Epithelial cell of esophagus (primary cell): Measurements from ENCODE around the gene CLN5.

ENCODE experiments used
- DNase-seq: peaks from one replicate; pipeline ENCODE4 v3.0.0; 2010; ENCODE audit warnings: low read depth
- H3K4me3 ChIP-seq: 2 replicates; pipeline ENCODE4 v1.5.1; 2011; ENCODE audit warnings: mild to moderate bottlenecking, low read length, control low read depth
- CTCF ChIP-seq: IDR thresholded peaks from 2 replicates; pipeline ENCODE4 v1.5.1; 2011; ENCODE audit warnings: low read depth, mild to moderate bottlenecking, low read length, control low read depth, inconsistent platforms; ENCODE audit not compliant: insufficient read depth; ENCODE audit errors: missing control alignments

The CLN5 gene

DNA sequence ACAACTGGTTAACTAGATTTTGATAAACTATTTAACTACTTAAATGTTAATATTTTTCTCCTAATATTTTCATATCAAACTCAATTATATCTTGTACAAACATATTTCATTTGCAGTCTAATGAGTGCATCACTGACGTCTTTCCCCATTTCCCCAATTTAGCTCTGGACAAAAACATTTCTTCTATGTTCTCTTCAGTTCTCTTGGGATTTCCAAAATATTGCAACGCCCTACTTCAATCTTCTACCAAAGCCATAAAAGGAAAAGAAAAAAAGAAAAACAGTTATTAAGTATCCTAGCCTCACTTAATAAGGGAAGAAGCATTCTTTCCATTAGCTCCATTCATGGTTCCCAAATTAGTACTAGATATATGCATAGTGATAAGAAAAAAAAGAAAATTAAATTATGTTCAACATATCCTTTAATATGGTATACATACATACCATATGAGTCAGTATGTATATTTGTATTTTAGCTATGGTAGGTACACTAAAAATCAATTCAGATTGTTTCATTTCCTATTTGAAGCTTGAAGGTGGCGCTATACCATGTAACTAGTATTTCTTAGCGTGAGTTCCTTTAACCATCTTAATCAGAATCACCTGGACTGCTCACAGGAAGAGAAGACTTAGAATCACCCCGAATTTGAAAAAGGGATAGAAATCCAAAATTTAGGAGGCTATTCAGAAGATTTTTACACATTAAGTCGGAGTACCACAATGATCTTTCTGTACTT, 25.2 kb downstream of the CLN5 start:
- no peak for DNase-seq
- no peak overlapping the region for H3K4me3 ChIP-seq
- no peak for TF ChIP-seq CTCF

GRCh38 chr13:77019756-77020155, 27.9 kb downstream of the CLN5 start:
- DNase-seq, result no peak
- no peak for TF ChIP-seq CTCF
- no peak overlapping the region for H3K4me3 ChIP-seq

GRCh38 chr13:77022341-77022740, 30.5 kb downstream of the CLN5 start:
- no peak for TF ChIP-seq CTCF
- peak; percentile 24 for DNase-seq
- H3K4me3 ChIP-seq, result no peak overlapping the region

DNA sequence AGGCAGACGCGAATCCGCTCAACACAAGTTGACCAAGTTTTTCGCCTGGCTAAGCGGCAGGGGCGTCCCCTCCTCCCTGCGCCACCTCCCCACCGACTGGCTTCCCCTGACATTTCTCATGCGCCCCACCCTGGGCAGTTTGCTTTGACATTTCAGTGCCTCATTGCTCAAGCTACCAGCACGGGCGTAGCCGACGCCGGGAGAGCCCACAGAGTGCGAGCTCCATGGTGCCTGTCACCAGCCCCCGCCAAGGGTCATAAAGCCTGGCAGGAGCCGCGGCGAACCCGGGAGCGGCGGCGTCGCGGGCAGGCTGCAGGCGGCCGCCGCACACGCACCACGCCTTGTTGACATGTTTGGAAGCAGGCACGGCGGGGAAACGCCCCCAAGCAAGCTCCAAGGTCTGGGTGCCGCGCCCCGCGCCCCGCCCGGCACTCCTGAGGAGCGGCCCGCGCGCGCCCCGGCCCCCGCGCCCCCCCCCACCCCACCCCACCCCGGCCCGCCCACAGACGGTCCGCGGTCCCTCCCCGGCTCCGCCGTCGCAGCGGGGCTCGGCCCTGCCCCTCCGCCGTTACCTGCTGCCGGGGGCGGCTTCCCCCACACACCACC, 34.5 kb downstream of the CLN5 start:
- DNase-seq, result peak; percentile 89
- no peak for TF ChIP-seq CTCF

DNA sequence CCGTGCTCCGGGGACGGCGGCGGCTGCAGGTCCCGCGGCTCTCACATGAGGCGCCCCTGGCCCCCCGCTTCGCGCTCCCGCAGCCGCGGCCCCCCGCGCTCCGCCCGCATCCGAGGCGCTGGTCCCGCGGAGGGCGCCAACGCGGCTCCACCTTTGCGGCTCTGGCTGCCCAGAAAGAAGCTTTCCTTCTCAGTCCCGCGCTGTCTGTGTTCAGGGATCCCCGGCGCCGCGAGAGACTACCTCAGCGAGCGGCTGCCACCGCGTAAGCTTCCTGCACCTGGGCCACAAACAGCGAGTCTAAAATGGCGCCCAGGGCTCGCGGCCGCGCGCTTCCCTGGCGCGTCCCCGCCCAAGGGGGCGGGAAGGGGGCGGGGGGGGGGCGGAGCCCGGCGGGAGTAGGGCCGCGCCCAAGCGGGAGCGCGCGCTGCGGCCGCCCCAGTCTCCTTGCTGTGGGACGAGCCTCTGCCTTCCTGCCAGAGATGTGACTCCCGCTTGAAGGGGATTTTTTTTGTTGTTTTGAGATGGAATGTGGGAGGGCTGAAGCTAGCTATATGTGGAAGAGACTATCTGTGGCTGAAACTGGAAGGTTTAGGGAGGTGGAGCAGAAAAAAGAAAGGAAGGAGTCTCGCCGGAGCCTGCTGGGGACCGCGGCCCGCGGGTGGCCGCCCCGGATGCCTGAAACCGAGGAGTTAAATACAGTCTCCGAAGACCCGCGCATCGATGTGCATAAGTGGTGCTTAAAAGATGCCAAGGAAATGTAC, 35.2 kb downstream of the CLN5 start, which contains the start of gene FBXL3:
FBXL3 (minus strand) TSS at position 299 of the 761 bp plus-strand sequence. CDS start 5,299 bp downstream, outside the sequence.
- no peak for TF ChIP-seq CTCF
- peak within 1 kb of the TSS; percentile 71 for H3K4me3 ChIP-seq
- DNase-seq, result peak; percentile 89

More for the DNA sequence above, 34.5 kb downstream of the CLN5 start:
- peak overlapping the region; percentile 59 for H3K4me3 ChIP-seq

DNA sequence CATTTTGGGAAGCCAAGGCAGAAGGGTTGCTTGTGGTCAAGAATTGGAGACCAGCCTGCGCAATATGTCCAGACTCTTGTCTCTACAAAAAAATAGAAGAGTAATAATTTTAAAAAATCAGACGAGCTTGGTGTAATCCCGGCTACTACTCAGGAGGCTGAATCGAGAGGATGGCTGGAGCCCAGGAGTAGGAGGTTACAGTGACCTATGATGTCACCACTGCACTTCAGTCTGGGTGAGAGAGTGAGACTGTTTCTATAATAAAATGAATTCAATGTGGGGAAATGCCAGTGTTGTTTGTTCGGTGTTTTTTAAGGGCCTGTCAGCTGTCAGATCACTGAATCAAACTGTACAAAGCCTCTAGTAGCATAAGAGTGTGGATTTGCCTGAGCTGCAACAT, 36.3 kb downstream of the CLN5 start:
- TF ChIP-seq CTCF, result no peak
- DNase-seq, result peak; percentile 7
- no peak overlapping the region for H3K4me3 ChIP-seq
